NCI-H2227 treated with DMSO at 0.1 percent for 48 hours (cell line): Measurements from ENCODE around the gene ADRM1.

Source experiments
- DNase-seq: peaks from one replicate; lab custom pipeline; 2025; lab: John Stamatoyannopoulos, UW

The ADRM1 gene

DNA sequence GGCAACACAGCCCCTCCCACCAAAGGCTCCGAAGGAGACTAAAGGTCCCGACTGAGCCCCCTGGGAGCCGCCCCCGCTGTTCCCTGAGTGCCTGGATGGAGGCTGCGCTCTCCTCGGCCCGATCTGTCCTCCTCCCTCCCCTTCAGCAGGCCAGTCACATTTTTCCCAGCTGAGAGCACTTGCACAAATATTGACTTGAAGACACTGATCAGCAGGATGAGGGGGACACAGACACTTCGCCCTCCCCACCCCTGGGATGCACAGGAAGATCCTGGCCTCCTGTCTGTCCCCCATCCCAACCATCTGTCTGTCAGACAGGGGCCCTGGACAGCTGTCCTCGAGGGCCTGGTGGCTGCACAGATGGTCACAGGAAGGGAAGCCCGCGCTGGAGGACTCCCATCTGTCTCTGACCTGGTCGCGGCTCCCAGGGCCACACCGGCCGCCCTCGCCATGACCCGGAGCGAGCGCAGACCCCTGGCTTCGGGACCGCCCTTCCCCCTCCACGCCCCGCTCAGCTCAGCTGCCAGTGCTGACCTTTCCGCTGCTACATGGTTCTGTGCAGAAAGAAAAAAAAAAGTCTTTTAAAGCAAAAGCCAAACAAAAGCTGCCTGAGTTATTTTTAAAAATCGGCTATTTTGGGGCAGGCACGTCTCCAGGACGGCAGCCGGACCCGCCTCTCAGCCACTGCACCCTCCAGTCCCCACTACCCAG lies 53.2 kb downstream of the ADRM1 start:
- no peak for DNase-seq

DNA sequence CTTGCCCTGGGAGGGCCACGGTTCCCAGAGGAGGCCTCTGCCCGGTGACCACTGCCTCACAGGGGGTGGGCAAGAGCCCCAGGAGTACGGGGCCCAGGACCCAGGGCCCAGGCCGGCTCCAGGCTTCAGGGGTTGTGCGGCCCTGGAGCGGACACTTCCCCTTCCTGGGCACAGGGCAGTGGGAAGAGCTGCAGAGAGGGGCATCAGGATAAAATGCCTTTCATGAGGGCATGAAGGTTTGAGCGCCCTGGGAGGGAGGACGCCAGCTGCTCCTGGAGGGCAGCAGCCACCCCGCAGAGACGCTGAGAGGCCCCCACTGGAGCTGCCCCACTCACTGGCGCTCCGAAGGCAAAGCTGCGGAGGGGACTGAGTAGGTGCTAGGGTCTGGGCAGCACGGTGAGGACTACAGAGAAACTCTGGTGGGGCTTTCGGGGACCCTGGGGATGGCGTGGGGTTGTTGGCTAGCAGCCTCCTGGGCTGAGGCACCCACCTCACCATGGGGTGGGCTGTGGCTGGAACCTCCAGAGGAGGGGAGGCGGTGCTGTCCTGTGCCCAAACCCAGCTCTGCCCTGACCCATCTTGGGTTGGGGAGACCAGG lies 53.9 kb downstream of the ADRM1 start:
- no peak for DNase-seq

DNA sequence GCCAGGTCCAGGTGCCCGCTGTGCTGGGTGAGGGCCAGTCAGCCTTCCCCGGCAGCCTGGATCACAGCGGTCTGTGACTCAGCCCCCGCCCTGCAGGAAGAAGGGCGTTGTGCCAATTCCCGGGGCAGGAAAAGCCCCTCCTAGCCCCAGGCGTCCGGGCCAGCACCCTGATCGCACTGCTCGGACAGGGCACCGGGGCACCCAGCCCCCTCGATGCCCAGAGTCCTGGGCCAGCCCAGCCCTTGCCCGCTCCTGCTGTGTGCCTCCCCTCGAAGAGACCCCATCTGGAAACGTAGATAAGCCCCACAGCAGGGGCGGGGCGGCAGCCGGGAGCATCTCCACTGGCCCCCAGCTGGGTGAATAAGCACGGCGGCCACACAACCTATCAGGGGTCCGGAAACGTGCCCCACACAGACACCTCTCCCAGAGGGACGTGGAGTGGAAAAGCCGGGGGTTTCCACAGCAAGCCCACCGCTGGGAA lies 54.4 kb downstream of the ADRM1 start:
- no peak for DNase-seq

DNA sequence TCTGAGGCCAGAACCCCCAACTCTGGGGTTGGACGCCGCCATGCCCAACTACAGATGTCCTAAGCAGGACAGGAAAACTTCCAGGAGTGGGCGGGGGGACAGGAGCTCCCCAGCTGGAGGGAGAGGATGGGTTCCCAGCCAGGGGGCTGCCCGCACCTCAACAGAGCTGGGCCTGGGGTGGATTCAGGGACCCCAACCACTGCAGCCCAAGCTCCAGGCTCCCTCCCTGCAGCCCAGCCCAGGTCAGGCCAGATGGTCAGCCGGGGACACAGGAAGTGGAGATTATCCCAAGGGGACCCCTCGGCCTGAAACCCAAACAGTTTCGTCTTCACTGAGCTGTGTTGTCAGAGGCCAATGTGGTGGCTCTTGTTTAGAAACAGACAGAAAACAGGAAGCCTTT lies 54.9 kb downstream of the ADRM1 start:
- DNase-seq, result no peak
